ENCODE data around the gene ABCG1.

ABCG1 gene

DNA sequence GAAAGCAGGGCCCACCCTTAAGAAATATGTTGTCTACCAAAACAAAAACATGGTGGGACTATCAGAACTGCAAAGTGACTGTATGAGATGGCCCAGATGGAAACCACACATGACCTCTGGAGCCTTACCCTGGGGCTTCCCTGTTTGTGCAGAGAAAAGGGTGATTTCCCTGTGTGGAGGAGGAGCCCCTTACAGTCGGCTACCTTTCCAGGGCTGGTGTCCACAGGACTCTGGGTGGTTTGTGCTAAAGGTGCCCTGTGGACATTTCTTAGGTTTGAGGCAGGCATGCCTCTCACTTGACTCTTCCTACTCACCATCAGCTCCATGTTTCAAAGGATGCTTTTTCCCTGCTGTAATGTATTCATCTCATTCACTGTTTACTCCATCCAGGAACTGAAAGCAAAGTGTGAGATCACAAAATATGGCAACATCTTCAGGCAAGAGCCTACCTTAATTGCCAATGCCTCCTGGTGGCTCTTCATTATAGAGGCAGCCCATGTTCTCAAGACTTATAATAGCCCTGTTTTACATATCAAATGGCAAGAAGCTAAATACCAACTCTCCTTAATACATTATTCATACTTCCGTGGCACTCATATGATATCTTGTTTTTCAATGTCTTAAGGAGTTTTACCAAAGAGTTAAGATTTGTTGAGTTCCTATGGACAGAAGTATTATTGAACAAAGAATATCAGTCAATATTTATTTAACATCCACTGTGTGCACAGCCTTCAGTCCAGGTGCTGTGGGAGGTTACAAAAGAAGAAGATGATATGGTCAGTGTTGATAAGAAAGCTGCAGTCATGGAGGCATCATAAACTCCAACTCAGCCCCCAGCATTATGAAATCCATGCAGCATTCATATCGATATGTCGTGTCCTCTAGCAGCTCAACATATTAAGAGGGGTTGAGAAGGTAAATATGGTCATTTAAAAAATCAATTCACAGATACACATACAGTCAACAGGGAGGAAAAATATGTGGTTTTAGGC, 111.7 kb downstream of the ABCG1 start:
- DNase-seq (ENCODE audit: low spot score): no peak

DNA sequence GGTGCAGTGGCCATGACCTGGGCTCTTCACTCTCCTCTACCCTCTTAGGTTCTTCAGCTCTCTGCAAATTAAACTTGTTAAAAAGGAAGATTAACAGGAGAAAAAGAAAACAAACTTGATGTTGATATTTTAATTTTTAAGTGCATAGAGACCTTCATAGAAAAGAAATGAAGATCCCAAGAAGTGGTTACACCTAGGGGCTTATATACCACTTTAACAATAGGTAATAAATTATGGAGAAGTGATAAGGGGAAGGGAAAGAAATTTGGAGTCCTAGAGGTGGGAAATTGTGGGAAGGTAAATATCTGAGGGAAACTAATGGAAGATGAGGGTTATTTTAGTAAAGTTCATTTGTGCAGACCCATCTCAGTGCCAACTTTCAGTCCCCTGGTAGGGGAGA, 112.7 kb downstream of the ABCG1 start:
- no peak for DNase-seq (ENCODE audit: low spot score)

DNA sequence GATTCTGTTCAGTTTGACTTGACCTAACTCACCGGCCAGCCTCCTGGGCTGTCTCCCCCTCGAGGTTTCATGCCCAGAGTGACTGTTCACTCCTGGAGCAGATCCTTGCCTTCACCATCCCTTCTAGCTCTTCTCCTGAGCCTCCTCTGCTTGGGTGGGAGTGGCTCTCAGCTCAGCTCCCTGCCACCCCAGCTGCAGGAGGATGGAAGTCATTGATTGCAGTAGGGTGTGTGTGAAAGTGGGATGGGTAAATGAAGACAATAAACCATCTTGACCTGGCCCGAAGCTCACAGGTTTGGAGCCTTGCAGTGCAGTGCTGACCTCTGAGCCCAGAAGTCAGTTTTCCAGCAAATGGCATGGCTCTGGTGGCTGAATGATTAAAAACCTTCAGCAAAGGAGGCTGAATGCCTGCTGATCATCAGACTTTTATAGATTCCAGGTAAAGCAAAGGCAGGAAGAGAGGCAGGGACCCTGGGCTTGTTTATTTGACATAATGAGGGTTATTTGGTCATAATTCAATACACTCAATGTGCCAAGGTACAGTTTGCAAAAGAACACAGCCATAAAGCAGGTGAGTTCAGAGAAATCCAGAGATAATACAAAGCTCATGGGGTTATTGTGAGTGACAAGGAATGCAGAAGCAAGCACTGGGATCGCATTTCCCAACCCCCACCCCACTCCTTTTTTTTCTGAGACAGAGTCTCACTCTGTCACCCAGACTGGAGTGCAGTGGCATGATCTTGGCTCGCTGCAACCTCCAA, 113.8 kb downstream of the ABCG1 start:
- no peak for DNase-seq (ENCODE audit: low spot score)

DNA sequence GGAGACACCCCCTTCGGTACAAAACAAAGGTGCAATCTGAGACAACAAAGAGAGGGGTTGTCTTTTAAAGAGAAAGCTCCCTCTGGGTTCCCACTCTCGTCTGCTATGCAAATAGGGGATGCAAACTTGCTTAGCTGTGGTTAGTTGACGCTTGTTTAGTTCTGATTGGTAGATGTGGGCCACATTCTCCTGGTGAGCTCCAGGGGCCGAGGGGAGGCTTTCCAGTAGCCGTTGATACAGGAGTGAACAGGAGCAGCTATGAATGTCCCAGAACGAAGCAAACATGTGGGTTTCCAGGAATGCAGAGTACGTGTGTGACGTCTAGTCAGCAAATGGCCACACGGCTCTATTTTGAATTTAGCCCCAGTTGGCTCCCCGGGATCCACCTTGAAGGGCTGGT, 117.1 kb downstream of the ABCG1 start:
- no peak for DNase-seq (ENCODE audit: low spot score)

DNA sequence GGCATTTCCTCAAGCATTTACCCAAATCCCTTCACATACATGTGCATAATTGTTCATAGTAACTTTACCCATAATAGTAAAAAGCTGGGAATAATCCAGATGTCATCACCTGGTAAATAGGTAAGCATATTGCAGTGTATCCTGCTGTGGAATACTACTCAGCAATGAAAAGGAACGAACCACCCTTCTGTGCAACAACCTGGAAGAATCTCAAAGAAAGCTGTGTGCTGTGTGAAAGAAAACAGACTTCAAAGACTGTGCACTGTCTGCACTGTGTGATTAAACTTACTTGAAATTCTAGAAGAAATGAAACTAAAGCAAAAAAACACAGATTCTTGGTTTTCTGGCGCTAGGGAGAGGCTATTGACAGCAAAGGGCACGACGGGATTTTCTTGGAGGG, 118.3 kb downstream of the ABCG1 start:
- no peak for DNase-seq (ENCODE audit: low spot score)

DNA sequence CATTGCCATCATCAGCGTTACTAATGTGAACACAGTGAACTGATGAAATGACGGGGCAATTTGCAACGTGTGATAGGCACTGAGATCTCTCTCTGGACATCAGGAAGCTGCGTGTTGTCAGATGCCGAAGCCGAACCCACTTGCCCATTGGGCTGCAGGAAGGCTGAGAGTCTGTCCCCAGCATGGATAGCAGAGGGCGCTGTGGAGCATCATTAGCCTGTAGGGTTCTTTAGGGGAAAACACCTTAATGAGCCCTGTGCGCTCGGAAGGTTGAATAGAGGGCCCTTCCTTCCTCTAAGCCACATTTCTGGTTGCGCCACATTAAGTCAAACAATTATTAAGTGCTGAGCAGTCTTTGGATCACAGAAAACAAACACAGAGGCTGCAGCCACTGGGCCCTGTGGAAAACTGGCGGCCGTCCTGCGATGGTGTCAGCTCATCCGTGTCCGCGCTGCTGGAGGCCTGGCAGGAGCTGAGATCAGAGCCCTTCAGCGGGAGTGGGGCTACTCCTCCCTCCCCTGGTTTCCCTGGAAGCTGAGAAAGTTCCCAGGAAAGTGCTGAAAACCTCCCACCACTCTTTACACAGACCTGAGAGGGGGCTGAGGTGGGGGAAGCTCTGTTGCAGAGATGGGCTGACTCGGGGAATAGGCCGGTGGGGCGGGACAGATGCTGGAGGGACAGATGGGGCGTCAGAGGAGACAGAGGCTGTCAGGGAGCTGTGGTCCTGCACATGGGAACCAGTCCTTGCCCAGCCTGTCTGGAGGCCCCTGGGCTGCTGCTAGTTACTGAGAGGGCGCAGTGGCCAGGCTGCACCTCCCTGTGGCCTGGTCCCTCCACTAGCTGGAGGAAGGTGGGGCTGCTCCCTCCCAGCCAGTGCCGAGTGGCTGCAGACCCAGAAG, 119.1 kb downstream of the ABCG1 start:
- DNase-seq (ENCODE audit: low spot score): peak; percentile 36

DNA sequence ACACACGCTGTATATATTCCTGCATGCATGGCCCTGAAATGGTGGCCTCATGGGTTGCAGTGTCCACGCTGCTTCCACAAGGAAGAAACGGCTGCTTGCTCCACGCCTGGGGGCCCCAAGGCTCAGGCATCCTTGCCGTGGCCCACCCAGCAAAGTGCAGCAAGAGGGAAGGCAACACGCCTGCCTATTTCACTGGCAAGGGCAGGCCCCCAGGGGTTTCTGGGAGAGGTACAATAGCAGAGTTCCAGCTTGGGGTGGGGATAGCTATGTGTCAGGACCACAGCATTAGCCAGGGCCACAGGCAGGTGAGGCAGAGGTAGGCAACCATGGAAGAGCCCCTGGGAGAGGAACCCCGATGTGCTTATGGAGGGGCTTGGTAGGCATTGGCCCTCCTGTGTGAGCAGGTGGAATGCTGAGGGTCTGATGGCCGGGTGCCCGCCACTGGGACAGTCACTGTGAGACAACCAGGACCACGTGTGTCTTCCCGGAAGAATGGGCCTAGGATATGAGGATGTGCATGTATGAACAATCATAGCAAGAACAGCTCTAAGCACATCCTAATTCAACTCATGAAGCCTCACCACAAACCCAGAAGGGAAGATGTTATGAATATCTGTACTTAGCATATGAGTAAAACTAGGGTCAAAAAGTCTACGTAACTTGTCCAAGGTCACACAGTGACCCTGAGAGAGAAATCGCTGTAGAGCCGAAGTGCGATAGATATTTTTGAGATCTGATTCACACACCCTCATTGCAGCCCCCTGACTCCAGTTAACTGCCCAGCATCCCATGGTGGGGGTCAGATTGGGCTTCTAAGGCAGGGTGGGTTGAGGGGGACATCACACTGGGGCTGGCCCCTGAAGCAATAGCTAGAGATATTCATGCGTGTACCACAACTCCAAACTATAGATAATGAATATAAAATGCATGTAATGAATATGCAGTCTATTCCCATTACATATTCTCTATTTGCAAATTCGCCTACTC, 120.1 kb downstream of the ABCG1 start:
- DNase-seq (ENCODE audit: low spot score): no peak

DNA sequence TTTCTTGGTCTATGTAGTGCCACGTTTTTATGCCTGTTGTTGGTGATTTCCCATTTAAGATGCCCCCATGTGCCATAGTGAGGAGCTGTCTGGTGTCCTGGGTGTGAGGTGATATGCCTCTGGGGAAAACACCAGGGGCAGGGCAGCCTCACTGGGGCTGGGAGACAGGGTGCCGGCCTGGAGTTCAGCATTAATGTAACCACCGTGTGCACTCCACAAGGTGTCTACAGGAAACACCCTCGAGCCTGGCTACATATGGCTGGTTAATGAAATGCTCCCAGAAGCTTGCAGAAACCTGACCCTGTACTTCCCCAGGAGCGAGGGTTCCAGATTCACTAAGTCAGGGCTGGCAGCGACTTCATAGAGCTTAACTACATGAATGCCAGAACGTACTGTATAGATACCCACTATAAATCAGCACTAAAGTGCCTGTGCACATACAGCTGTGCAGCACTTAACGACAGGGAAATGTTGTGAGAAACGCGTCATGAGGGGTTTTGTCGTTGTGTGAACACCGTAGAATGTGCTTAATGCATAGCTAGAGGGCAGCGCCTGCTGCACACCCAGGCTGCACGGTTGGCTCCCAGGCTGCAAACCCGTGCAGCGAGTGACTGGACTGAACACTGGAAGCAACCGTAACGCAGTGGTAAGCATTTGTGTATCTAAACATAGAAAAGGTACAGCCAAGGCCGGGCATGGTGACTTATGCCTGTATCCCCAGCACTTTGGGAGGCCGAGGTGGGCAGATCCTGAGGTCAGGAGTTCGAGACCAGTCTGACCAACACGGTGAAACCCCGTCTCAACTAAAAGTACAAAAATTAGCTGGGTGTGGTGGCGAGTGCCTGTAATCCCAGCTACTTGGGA, 121.5 kb downstream of the ABCG1 start:
- no peak for DNase-seq (ENCODE audit: low spot score)

DNA sequence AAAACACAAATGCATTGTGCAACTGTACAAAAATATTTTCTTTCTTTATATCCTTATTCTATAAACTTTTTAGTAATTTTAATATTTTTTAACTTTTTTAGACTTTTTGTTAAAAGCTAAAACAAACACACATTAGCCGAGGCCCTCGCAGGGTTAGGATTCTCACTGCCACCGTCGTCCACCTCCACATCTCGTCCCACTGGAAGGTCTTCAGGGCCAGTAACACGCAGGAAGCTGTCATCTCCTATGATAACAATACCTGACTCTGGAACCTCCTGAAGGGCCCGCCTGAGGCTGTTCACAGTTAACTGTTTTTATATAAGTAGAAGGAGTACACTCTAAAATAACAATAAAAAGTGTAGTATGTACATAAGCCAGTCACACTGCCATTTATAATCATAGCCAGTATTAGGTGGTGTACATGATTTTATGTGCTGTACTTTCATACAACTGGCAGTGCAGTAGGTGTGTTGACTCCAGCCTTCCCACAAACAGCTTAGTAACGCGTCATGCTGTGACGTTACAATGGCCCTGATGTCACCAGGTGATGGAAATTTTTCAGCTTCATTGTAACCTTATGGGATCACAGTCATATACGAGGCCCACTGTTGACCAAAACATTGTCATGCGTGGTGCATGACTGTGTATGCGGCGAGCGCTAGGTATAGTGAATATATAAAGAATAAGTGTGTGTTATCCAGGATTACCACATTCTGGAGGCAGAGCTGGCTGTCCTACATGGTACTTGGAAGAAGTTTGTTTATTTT, 123.0 kb downstream of the ABCG1 start:
- no peak for DNase-seq (ENCODE audit: low spot score)

DNA sequence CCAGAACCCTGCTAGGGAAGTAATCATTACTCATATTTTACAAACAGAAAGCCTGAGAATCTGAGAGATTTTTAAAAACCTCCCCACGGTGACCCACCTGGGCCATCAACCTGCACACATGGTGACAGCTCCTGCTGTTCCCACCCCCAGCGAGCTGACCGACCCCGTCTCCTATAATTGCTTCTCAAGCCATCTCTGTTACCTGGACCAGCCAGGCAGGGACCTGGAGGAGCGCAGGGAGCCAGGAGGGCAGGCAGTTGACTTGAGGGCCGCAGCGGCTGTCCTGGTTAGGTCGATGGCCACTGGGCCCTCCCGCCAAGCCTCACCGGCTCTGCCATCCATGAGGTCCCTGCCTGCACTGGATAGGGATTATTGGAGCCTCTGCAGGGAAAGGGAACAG, 124.2 kb downstream of the ABCG1 start:
- DNase-seq (ENCODE audit: low spot score): no peak

DNA sequence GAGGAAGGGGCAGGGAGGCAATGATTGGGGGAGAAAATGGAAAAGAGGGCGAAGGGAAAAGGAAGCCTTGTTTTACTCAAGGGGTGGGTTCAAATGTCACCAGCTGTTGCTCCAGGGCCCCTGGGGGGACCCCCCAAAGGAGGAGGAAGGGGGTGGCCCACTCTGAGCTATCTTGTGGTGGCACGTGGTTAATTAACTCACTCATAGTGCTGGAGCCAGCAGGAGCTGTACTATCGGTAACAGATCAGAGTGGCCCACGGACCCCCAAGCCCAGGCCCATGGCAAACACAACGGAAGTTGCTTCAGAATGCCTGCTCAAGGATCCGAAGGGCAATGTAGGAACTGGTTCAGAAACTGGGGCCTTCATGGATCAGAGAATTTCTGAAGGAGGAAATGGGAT, 124.6 kb downstream of the ABCG1 start:
- no peak for DNase-seq (ENCODE audit: low spot score)

DNA sequence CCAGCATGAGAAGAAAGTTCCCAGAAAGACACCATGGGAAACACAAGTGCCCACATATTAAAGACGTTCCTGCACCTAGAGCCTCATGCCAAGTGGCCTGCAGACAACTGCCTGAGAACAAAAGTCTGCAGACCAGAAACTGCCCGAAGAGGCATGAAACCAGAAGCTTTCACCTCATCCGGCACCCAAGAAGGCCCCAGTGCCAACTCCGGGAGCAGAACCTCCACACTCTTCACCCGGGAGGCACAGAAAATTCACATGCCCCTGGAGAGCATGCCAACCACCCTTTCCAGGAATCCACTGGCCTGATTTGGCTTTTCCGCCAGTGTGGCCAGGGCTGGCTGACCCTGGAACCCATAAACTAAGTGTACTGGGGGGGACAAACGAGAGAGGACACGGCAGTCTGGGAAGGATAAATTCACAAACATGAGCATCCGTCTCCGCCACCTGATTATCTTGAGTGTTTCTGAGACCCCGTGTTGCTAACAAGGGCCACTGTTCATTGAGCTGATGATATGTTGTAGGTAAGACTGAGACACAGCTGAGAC, 125.1 kb downstream of the ABCG1 start:
- no peak for DNase-seq (ENCODE audit: low spot score)

DNA sequence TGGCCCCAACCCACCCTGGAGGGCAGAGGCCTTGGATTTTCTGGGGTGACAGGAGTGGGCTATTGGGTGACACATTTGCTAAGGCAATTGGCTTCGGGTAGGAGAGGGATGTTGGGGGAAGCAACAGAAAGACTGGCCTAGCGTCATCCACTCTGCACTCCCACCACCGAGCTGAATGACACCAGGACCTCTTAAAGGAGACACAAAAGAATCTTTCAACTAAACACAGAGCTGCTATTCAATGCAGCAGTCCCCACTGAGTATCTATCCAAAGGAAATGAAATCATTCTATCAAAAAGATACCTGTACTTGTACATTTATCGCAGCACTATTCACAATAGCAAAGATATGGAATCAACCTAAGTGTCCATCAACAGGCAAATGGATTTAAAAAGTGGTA, 125.7 kb downstream of the ABCG1 start:
- DNase-seq (ENCODE audit: low spot score): no peak

DNA sequence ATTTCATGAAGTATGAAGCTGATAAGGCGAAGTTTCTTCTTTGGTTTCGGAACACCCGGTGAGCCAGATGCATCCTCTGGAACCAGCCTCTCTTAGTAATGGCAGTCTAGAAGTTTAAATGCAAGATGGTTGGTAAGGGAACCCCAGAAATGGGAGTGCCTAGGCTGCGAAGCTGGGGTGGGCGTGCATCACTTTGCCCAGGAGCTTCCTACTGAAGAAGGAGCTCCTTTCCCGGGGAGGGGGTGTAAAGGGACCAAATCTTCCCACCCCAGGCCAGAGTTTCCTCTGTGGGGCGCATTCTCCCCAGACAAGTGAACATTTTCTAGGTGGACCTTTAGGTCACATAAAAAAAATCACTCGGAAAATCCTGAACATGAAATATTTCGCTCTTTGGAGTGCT, 127.5 kb downstream of the ABCG1 start:
- DNase-seq (ENCODE audit: low spot score): no peak
